Ureter (tissue), 1 donor: Measurements from ENCODE around the gene IPO5. TPM values are rescaled to one million over a fixed set of nuclear protein-coding genes. Genes with fewer than 3 reads are reported as not detected.
A peak's percentile ranks its signal among the peaks of the same experiment; 100 is the strongest.
"Not testable (repeated sequence)": the region's sequence is repeated elsewhere in the genome, so short reads cannot be mapped to it uniquely, and the experiment has no call there.

Experiments used
- DNase-seq: peaks from one replicate; pipeline ENCODE4 v3.0.0-alpha.2; 2020; ENCODE audit warnings: low spot score
- total RNA-seq: library from RNA; stranded (reverse); gene quantifications from one replicate; pipeline ENCODE4 v1.2.4, GENCODE V29; 2023
- donor health status: DM: yes; HTN: yes; CAD: no.

IPO5 gene
- total RNA-seq, 1 donor from 2014 or later = 119 TPM

DNA sequence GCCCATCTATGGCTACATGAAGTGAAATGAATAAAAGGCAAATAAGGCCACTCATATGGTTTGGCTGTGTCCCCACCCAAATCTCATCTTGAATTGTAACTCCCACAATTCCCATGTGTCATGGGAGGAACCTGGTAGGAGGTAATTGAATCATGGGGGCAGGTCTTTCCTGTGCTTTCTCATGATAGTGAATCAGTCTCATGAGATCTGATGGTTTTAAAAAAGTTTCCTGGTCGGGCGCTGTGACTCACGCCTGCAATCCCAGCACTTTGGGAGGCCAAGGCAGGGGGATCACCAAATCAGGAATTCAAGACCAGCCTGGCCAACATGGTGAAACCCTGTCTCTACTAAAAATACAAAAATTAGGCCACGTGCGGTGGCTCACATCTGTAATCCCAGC lies 4.2 kb upstream of the IPO5 start:
- not testable (repeated sequence) for DNase-seq

DNA sequence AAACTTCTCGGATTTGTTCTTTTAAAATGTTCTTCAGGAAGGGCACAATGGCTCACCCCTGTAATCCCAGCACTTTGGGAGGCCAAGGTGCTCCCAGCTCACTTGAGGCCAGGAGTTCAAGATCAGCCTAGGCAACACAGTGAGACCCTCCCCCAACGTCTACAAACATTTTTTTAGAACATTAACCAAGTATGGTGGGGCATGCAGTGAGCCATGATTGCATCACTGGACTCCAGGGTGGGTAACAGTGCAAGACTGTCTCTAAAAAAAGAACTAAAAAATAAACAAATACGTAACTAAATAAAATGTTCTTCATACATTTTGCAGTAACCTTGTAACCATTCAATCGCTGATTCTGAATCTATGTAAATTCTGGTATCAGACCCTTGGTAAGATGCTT lies 2.1 kb upstream of the IPO5 start:
- no peak for DNase-seq

DNA sequence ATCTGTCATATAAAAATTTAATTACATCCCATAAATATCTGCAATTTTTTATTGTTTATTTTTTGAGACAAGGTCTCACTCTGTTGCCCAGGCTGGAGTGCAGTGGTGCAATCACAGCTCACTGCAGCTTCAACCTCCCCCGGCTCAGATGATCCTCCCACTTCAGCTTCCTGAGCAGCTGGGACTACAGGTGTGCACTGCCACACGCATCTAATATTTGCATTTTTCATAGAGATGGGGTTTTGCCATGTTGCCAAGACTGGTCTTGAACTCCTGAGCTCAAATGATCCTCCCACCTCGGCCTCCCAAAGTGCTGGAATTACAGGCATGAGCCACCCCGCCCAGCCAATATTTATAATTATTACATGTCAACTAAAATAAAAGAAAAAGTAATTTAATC lies 644 bp upstream of the IPO5 start:
- not testable (repeated sequence) for DNase-seq

DNA sequence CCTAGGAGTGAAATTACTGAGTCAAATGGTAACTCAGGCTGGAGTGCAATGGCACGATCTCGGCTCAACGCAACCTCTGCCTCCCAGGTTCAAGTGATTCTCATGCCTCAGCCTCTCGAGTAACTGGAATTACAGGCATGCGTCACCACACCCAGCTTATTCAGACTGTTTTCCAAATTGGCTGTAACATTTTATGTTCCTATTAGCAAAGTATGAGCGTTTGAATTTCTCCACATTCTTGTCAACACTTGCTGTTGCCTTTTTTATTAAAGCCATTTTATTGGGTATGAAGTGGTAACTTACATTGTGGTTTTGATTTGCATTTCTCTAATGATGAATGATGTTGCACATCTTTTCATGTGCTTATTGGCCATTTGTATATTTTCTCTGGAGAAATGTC lies 7.9 kb downstream of the IPO5 start:
- DNase-seq = no peak

DNA sequence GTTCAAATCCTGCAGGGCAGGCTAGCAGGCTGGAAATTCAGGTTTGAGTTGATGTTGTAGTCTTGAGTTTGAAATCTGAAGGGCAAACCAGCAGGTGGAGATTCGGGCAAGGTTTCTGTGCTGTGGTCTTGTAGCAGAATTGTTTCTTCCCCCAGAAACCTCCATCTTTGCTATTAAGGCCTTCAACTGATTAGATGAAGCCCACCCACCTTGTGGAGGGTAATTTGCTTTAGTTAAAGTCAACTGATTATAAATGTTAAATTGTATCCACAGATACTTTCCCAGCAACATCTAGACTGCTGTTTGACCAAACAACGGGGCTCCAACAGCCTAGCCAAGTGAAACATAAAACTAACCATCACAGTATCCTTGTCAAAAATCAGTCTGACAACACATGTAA lies 9.4 kb downstream of the IPO5 start:
- no peak for DNase-seq

DNA sequence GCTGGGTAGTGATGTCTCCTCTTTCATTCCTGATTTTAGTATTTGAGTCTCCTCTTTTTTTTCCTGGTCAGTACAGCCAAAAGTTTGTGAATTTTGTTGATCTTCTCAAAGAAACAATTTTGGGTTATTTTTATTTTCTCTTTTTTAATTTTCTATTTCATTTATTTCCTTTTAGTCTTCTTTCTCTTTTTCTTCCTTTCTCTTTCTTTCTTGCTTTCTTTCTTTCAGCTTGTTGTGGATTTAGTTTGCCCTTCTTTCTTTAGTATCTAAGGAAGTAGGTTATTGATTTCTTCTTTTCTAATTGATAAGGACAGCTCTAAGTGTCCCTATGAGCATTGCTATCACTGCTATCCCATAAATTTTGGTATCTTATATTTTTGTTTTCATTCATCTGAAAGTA lies 13.8 kb downstream of the IPO5 start:
- DNase-seq = no peak

DNA sequence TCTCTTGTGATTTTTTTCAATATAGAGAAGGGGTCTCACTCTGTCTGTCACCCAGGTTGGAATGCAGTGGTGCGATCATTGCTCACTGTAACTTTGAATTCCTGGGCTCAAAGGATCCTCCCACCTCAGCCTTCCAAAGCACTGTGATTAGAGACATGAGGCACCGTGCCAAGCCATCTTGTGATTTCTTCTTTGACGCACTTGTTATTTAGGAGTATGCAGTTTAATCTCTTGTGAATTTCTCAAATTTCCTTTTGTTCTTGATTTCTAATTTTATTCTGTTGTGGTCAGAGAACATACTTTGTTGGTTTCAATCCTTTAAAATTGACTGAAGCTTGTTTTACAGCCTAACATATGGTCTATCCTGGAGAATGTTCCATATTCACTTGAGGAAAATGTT lies 14.5 kb downstream of the IPO5 start:
- no peak for DNase-seq

DNA sequence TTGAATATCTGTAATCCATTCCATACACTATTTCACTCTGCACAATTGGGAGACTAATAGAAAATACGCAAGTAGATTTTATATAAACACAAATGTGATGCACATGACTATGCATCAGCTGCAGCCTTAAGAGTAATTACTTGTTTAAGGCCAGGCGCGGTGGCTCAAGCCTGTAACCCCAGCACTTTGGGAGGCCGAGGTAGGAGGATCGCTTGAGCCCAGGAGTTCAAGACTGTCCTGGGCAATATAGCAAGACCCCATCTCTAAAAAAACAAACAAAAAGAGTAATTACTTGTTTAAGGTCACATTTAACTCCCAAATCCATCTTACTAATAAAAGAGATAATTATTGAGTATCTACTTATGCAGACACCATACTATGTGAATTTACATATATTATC lies 18.0 kb downstream of the IPO5 start:
- DNase-seq = no peak

DNA sequence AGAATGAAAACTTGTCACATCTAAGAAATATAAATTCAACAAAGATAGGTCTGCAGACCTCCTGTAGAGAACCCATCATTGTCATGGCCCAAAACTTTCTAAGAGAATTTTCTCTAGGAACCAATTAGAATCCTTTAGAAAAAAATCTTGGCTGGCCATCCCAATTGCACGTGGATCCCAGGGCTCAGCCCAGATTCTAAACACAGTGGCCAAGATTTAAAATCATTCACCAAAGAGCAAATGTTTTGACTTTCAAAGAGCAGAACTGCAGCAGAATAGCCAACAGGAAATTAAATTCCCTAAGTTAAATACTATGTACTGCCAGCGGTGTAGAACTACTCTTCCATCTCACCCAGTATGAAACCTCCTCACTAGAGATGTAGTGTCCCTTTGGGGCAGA lies 21.3 kb downstream of the IPO5 start:
- DNase-seq = no peak

DNA sequence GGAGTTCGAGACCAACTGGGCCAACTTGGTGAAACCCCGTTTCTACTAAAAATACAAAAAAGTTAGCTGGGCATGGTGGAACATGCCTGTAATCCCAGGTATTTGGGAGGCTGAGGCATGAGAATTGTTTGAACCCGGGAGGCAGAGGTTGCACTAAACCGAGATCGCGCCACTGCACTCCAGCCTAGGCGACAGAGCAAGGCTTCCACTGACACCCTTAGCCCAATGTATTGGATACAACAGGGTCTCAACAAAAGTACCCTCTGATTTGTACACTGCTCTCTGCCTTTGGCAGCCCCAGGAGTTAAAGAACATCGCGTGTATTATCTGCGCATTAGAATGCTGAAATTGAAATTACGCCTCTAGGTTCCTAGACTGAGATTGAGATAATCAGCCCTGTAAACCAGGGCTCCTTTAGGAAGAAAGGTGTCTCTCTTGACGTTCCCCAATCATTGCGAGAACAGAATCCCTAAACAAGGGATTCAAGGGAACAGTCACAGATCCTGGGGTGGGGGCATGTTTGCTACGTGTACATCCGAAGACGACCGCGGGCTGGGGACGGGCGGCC lies 21.9 kb downstream of the IPO5 start:
- no peak for DNase-seq

DNA sequence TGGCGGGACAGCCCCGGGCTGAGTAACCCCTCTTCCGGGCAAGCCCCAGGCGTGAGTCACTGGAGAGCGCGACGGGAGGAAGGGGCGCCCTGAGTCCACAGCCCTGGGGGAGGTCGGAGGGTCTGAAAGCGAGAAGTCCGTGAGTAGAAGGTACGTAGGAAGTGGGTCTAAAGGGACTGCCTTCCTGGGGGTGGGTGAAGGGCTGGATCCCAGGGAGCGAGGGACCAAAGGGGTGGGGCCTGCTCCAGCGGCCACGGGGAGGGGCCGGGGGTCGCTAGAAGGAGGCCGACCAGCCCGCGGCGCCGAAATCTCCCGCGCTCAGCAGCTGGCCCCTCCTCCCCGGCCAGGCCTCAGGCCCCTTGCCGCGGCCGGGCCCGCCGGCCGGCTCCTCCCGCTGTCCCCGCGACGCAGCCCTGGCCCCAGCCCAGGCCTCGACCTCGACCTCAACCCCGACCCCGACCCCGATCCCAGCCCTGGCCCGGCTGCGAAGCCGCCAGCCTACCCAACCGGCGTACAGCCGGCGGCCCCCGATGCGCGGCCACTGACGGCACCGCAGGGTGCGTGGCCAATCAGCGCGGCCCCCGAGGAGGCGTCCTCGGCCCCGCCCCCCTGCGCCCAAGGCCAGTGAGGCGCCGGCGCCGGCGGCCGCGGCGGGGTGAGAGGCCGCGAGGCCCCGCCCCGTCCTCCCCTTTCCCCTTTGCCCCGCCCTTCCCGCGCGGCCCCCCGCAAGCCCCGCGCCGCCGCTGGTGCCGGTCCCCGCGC lies 22.6 kb downstream of the IPO5 start:
- DNase-seq = peak; percentile 83

DNA sequence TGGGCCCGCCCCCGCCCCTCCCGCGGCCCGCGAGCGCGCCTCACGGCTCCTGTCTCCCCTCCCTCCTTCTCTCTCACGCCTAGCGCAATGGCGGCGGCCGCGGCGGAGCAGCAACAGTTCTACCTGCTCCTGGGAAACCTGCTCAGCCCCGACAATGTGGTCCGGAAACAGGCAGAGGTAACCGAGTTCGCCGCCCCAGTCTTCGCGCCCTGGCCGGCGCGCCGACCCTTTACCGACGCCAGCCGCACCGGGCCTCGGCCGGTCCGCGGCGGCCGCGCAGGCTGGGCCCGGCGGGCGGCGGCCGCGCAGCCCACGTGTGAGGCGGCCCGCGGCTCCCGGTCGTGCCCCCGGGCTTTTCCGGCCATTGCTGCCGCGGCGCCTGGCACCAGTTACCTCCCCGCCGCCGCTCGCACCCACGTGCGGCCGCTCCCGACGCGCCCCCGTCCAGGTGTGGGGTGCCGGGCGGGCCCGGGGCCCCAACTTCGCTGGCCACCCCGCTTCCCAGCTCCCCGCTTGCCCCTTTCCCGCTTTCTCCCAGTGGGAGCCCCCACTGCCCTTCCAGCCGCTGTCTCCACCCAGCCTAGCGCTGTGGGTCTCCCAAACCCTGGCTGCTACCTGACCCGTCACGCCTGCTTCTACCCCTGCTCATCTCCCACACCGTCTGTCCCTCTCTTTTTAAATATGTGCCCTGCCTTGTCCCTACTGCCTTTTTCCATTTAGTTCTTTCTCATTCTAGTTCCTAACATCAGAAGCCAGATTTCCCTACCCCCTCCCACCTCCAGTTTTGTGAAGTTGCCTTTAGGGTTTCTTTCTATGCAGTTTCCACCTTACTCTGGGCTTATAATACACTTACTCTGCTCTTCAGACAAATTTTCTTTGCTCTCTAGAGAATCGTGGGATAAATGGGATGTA lies 23.4 kb downstream of the IPO5 start:
- DNase-seq = peak; percentile 45

DNA sequence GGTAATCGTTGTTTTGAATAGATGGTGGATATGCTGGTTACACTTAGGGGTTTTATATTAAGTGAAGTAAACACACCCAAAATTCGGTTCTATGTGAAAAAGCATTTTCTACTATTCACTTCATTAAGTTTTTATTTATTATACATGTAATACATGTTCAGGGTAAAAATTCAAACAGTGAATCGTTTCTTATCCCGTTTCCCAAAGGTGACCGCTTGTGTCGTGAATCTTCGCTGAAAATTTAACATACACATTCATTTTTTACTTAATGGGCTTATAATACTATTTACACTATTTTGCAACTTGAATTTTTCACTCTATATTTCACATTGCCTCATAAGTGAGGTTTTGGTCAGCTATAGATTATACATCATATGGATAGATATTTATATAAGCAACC lies 24.5 kb downstream of the IPO5 start:
- DNase-seq = no peak

DNA sequence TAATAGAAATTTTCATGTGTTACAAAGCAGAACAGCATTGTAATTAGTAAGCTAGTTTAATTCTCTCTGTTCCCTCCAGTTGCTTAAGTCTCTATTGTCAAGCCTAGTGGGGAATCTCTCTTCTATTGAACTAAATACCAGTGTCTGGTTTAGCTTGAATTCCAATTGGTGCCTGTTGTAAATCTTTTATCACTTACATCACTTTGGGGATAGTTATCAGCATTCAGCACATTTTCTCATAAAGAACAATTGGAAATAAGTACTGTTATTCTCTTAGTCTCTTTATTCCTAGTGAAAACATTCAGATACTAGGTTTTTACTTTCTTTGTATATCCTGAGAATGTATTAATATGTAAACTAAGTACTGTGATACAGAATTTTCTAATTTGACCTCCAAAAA lies 25.2 kb downstream of the IPO5 start:
- no peak for DNase-seq

DNA sequence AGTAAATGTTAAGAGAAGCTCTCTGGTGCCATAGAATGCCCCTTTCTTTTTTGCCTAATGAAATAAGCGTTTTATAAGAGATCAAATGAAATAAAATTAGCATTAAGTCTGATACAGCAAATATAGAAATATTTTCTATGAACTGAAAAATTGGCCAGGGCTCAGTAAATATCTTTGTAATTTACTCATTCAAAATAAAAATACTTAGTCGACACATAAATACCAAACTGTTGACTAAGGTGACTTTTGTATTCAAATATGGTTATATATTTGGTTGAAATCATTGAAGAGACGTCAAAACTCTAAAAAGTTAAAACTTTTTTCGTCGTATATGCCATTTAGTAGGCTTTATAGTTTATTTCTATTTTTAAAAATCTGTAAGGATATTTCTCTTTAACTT lies 25.6 kb downstream of the IPO5 start:
- DNase-seq = no peak

DNA sequence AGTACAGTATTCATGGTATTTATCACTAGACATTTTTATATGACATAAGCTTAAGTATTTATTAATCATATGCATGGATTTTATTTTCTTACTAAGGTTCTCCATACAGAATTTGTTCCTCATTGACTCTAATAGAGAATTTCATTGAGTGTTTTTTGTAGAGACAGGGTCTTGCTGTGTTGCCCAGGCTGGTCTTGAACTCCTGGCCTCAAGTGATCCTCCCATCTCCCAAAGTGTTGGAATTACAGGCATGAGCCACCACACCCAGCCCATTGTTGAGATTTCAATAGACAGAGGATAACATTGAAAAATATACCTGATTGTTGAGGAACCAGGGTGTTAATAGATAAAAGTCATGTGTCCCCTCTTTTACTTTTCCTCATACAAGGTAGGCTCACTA lies 26.1 kb downstream of the IPO5 start:
- DNase-seq = no peak

DNA sequence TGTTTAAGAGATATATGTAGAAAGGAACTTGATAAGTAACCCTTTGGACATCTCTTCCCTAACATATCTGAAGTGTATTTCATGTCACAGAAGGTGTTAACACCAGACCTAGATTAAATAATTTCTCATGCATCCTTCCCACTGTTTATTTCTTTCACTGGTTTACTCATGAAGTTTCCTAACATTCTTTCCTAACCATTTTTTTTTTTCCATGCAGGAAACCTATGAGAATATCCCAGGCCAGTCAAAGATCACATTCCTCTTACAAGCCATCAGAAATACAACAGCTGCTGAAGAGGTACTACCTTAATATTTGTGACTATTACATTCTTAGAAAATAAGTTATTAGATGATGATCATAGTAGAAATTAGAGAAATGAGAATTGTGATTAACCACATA lies 28.8 kb downstream of the IPO5 start:
- DNase-seq = no peak

DNA sequence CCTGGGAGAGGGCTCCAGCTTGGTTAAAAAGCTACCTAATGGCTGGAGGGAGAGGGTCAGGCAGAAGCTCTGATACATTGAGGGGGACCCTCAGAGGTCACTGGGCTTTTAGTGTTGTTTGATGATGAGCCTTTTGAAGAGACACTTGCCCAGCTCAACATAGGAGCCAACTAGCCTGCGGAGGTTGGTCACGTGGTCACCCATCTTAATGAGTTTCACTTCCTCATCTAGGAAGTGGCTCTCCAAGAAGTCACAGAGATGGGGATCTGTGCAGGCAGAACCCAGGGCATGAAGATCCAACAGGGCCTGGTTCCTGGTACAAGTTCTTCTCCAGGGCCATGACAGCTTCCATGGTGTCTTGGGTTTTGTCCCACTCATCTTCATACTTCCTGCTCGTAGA lies 33.4 kb downstream of the IPO5 start:
- no peak for DNase-seq

DNA sequence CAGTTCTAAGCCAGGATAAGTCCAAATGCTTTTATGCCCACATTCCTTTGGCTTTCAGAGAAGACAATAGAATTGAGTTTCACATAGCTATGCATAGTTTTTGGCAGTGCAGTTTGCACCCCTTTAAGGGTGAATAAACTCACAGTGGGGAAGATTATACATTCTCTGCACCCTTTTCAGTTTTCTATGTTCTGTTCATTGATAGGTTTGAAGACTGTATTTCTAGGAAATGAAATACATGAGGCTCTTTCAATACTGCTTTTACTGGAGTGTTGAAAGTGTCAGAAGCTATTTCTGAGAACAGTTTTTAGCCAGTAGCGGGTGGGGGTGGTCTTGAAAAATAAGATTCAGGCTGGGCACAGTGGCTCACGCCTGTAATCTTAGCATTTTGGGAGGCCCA lies 46.2 kb downstream of the IPO5 start:
- DNase-seq = no peak

DNA sequence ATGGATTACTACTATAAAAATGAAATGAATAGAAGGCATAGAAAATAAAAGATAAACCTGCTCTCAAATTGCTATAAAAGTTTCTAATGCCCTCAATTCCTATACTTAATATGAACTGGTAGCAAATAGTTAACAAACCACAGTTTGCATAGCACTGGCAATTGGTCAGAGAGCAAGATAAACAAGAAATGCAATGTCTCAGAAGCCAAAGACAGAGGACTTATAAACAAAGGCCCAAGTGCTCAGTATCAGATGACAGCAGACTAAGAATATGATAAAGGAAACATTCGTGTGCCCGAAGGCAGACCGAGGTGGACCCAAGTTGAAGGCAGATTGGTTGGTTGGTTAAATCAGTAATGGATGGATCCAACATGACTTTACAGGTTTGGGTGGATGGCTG lies 50.6 kb downstream of the IPO5 start:
- no peak for DNase-seq

DNA sequence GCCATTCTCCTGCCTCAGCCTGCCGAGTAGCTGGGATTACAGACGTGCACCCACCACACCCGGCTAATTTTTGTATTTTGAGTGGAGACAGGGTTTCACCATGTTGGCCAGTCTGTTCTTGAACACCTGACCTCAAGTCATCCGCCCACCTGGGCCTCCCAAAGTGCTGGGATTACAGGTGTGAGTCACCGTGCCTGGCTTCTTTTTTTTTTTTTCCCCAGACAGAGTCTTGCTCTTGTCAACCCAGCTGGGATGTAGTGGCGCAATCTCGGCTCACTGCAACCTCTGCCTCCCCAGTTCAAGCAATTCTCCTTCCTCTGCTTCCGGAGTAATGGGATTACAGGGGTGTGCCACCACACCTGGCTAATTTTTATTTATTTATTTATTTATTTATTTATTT lies 51.5 kb downstream of the IPO5 start:
- not testable (repeated sequence) for DNase-seq

DNA sequence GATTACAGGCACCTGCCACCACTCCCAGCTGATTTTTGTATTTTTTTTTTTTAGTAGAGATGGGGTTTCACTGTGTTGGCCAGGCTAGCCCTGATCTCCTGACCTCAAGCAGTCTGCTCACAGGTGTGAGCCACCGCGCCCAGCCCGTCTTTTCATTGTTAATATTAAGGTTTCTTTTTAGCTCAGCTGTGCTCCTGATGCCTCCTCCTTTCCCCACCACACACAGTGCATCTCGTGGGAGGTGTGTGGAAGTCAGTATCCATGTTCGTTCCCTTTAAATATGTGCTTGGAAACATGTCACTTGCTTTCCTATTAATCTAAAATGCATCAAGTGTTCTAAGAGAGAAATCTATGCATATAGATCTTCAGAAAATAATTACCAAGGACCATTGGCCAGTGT lies 53.5 kb downstream of the IPO5 start:
- DNase-seq = no peak

DNA sequence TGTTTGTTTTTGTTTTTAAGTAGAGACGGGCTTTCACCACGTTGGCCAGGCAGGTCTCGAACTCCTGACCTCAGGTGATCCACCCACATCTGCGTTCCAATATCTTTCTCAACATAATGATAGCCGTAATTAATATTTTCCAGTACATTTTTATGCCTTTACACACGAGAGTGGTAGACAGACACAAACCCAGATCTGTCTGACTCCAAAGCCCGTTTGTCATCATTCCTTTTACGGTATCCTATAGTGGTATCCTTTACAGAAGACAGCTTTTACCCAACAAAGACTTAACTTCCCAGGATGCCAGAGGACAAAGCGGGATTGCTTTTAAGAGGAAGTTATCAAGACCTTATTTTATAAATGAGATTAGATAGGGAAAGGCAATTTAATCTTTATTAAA lies 59.8 kb downstream of the IPO5 start:
- DNase-seq = no peak
